ENCODE data around the gene DHRS9. TPM values are rescaled to one million over a fixed set of nuclear protein-coding genes. Genes with fewer than 3 reads are reported as not detected.

The DHRS9 gene
- total RNA-seq, 6 donors from 2014 or later, result 2.1 to 24.2 (median 4.6) TPM

- H3K4me1 ChIP-seq, result peaks cover 0 to 35% (median 5%) of the 10 kb centered on the region in 4 donors
- no peaks in the 10 kb centered on the region for H3K36me3 ChIP-seq
- no peaks in the 10 kb centered on the region for H3K27me3 ChIP-seq
- WGBS, 2 donors, result 75 to 100% methylated on average over 1 to 6 of the region's 6 CpGs
- DNase-seq (peak in 1 of 2 donors; percentile 15), ATAC-seq (ENCODE audit: low FRiP score in 2 of 2) (no peak)
- peak overlapping the region in 3 of 4 donors; percentile 41 to 81 (median 57) for H3K27ac ChIP-seq
- no peaks in the 10 kb centered on the region for H3K9me3 ChIP-seq
- H3K4me3 ChIP-seq, result no peak overlapping the region
- no peak for TF ChIP-seq CTCF (IDR thresholded peaks at IDR 0.05)
Measured at GRCh38 chr2:169087757-169088379, 18.5 kb downstream of the DHRS9 start.

DNA sequence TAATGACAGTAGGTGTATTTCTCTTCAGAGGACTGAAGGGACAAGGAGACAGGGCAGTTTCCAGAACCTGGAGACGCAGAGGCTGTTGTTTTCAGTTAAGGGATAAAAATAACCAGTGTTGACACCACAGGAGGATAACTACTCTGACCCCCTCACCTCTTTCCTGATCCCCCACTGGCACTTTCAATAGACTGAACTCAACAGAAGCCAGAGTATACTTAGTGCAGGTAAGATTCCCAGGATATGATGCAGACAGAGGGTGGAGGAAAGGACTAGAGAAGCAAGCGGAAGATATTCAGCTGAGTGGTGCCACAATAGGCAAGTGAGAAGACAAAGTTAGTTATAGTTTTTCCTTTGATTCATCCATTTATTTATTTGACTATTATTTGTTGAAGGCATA lies 19.8 kb downstream of the DHRS9 start:
- peaks cover 0 to 35% (median 5%) of the 10 kb centered on the region in 4 donors for H3K4me1 ChIP-seq
- H3K27ac ChIP-seq, result no peak overlapping the region
- H3K4me3 ChIP-seq, result no peak overlapping the region
- no peak for TF ChIP-seq POLR2AphosphoS5 (IDR thresholded peaks at IDR 0.05)
- TF ChIP-seq CTCF (IDR thresholded peaks at IDR 0.05), result no peak
- no peak for TF ChIP-seq EP300 (IDR thresholded peaks at IDR 0.05)
- no peak for TF ChIP-seq POLR2A (IDR thresholded peaks at IDR 0.05)
- WGBS, 2 donors, result 76 to 89% methylated on average over 2 of the region's 2 CpGs
- DNase-seq (no peak), ATAC-seq (ENCODE audit: low FRiP score in 2 of 2) (no peak)
- H3K9me3 ChIP-seq, result no peaks in the 10 kb centered on the region
- no peaks in the 10 kb centered on the region for H3K27me3 ChIP-seq
- H3K36me3 ChIP-seq, result no peaks in the 10 kb centered on the region

- no peak for ATAC-seq (ENCODE audit: low FRiP score in 2 of 2)
- H3K4me3 ChIP-seq, result no peak overlapping the region
- no peaks in the 10 kb centered on the region for H3K27me3 ChIP-seq
- WGBS, 2 donors, result 70 to 75% methylated on average over 6 of the region's 6 CpGs
- TF ChIP-seq CTCF (IDR thresholded peaks at IDR 0.05), result no peak
- TF ChIP-seq EP300 (IDR thresholded peaks at IDR 0.05), result no peak
- TF ChIP-seq POLR2AphosphoS5 (IDR thresholded peaks at IDR 0.05), result no peak
- no peak for TF ChIP-seq POLR2A (IDR thresholded peaks at IDR 0.05)
- peak overlapping the region in 1 of 4 donors; percentile 46 for H3K27ac ChIP-seq
- no peaks in the 10 kb centered on the region for H3K36me3 ChIP-seq
- no peak for DNase-seq
- no peaks in the 10 kb centered on the region for H3K9me3 ChIP-seq
- H3K4me1 ChIP-seq, result peaks cover 0 to 35% (median 5%) of the 10 kb centered on the region in 4 donors
Measured at GRCh38 chr2:169090133-169090820, 20.9 kb downstream of the DHRS9 start.

DNA sequence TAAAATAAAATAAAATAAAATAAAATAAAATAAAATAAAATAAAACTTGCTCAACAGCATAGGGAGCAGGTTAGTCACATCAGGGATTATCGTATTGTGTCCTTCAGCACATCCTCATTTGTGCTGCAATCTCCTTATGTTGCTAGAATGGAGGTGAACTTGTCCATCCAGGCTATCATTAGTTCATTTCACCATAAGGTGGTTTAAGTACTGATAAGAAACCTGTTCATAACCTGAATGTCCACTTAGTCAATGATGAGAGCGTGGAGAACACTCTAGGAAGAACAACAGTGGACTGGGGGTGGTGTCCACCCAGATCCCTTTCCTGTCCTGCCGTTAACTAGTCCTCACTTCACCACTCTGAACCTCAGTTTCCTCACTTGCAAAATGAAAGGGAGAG lies 21.9 kb downstream of the DHRS9 start:
- no peaks in the 10 kb centered on the region for H3K36me3 ChIP-seq
- WGBS, 2 donors, result 49 to 58% methylated on average over 3 of the region's 3 CpGs
- H3K4me3 ChIP-seq, result no peak overlapping the region
- no peak for DNase-seq
- no peaks in the 10 kb centered on the region for H3K27me3 ChIP-seq
- TF ChIP-seq CTCF (IDR thresholded peaks at IDR 0.05) (no peak), POLR2A (IDR thresholded peaks at IDR 0.05) (no peak), EP300 (IDR thresholded peaks at IDR 0.05) (peak in 1 of 4 donors; percentile 82), POLR2AphosphoS5 (IDR thresholded peaks at IDR 0.05) (peak in 1 of 2 donors; percentile 40)
- H3K9me3 ChIP-seq, result no peaks in the 10 kb centered on the region
- peak overlapping the region in 2 of 4 donors; percentile 16 to 33 for H3K27ac ChIP-seq
- ATAC-seq (ENCODE audit: low FRiP score in 2 of 2), result peak in 1 of 2 donors; percentile 16
- H3K4me1 ChIP-seq, result peaks cover 0 to 35% (median 5%) of the 10 kb centered on the region in 4 donors
